Esophagus muscularis mucosa (tissue), 4 donors: ENCODE results near the gene TRMU.

Experiments used
- CTCF ChIP-seq, 3 experiments: fragments of 200-600 bp in 2 of 3; fragments of 450-650 bp in 1 of 3; sonication (generic) in 2 of 3; IDR thresholded peaks; one replicate each; pipeline ENCODE4 v1.5.1; 2017 to 2019; ENCODE audit warnings: antibody characterized with exemption in 3 of 3, mild to moderate bottlenecking in 2 of 3, moderate library complexity in 1 of 3
- EP300 ChIP-seq: sonication (generic); formaldehyde crosslinking; IDR thresholded peaks from one replicate; pipeline ENCODE4 v1.6.1; 2017; ENCODE audit warnings: antibody characterized with exemption
- POLR2A ChIP-seq: fragments of 450-650 bp; IDR thresholded peaks from one replicate; pipeline ENCODE4 v1.6.1; 2017; ENCODE audit warnings: antibody characterized with exemption, moderate library complexity, mild to moderate bottlenecking, low read depth
- POLR2AphosphoS5 ChIP-seq, 2 donors: sonication (generic); formaldehyde crosslinking; IDR thresholded peaks; one replicate each; pipeline ENCODE4 v1.6.1; 2017; ENCODE audit warnings: antibody characterized with exemption in 2 of 2

- no peak for TF ChIP-seq POLR2A
- TF ChIP-seq CTCF (IDR thresholded peaks at IDR 0.05), result no peak
- TF ChIP-seq EP300, result no peak
- TF ChIP-seq POLR2AphosphoS5 (IDR thresholded peaks at IDR 0.05), result no peak
Observed at GRCh38 chr22:46380581-46380980, 45.1 kb downstream of the TRMU start.
